DMS153 (cell line): ENCODE results near the gene ZRANB3.
"Not testable (repeated sequence)": the region's sequence is repeated elsewhere in the genome, so short reads cannot be mapped to it uniquely, and the experiment has no call there.

Experiments used
- DNase-seq: peaks from one replicate; lab custom pipeline; 2025; lab: John Stamatoyannopoulos, UW

ZRANB3 gene

DNA sequence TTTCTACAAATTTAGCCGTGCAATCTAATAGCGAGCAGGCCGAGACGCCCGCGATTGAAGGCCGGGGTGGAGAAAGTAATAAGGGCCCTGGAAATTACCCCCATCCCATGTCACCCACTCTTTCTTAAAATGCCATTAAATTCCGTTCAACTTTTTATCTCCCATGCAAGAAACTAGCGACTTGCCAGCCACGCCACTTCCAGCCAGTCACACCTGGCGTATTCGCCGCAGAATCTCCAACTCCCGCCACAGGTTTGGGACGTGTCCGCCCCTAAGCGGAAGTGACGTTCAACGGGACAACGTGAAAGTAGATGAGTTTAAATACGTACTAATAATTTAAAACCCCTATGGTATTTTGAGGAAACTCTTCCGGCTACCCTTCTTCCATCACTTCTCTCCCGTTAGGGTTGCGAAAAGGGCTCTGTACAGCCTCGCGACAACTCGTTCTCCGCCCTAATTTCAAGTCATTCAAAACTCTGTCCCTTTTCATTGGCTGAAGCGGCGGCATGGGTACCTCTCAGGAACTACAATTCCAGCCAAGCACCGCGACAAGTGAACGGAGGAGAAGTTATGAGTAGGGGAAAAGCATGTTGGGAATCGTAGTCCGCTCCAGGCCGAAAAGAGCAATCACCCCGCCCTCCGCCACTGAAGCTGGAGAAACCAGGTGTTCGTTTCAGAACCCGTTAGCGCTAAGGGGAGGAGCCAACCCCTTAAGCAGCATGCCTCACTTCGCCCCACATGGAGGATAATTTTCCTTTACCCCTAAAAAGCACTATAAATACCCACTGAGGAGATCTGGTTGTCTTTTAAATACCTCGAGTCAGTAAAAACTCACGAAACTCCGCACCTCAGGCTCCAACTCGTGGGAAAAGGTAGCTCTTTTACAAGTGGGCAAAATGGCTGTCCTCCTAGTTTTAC, at the start of gene ZRANB3:
Gene ZRANB3 (minus strand): TSS at position 906 of the 918 bp plus-strand sequence.
- DNase-seq: peak; percentile 98

DNA sequence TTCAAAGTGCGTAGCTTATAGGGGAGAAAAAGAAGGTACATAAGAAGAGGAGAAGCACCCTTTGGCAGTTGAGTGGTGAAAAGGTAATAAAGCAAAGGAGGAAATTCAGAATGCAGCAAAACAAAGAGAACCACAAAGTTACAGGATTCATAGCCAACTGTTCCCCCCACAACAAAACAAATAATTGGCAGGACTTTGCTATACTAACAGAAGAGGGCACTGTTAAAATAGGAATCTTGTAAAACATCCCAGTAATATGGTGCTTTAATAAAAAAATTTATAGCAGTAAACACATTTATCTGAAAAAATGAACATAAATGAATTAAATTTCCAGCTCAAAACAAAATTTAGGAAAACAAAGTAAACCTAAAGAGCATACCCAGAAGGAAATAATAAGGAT, 42.6 kb upstream of the ZRANB3 start:
- no peak for DNase-seq

DNA sequence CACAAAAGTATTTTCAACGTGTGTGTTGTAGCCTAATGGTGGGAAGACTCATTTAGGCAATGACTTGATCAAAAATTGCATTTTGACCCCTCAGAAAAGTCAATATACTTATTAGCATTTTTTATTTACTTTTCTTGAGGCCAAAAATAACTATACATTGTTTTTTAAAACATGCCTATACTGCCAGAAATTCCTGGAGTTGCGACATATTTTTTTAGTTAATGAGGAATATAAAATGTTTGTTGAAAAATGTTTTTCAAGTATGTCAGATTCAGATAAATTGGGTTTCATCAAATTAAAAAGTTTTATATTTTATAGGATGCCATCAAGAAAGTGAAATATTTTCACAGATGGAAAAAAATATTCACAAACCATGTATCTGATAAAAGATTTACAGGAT, 39.9 kb upstream of the ZRANB3 start:
- DNase-seq: no peak

DNA sequence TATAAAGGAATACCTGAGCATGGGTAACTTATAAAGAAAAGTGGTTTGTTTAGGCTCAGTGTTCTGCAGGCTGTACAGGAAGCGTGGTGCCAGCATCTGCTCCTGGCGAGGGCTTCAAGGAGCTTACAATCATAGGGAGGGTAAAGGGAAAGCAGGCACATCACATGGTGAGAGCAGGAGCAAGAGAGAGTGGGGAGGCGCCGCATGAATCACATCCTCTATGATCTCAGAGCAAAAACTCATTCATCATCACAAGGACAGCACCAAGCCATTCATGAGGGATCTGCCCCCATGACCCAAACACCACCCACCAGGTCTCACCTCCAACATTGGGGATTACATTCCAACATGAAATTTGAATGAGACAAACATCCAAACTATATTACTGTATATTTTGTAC, 32.8 kb upstream of the ZRANB3 start:
- no peak for DNase-seq

DNA sequence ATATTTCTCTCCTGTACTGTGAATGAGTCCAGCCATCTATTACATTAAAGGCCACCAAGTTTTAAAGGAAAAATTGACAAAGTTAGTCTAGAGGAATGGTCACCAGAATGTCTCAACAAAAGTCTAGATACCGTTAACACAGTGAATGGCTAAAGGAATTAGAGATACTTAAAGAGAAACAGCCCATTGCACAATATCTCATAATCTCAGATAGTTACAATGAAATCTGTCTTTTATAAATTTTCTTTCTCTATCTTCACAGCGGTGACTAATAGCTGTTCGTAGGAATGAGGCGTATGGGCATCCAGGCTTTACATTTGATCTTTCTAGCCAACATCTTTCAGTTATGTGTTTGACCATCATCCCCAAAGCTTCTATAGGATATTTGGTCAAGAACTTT, 30.9 kb upstream of the ZRANB3 start:
- no peak for DNase-seq

DNA sequence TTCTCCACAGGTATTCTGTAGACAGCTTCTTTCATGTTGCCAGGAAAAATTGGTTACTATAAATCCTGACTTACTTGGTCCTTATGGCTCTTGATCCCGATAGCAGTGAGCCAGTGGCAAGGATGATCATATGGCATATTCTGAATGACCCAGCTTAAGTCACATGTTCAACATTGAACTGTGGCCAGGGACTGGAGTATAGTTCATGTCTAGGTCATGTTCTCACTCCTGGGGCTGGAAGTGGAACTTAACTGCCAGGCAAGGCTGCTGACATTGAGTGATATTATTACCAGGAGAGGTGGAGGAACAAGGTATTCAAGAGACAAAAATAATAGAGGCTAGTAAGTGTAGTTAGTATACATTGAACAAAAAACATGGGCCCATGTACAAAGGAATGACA, 26.5 kb upstream of the ZRANB3 start:
- DNase-seq: no peak

DNA sequence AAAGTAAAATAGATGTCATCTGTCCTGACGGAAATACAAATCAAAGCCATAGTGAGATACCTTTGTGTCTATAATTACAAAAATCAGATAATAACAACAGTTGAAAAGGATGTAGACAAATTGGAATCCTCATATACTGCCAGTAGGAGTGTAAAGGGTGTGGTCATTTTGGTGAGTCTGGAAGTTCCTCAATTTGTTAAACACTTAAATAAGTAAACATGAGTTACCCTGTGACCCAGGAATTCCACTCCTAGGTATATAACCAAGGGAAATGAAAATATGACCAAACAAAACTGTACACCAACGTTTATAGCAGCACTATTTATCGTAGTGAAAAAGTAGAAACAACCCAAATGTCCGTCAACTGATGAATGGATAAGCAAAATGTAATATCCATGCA, 24.3 kb upstream of the ZRANB3 start:
- no peak for DNase-seq

DNA sequence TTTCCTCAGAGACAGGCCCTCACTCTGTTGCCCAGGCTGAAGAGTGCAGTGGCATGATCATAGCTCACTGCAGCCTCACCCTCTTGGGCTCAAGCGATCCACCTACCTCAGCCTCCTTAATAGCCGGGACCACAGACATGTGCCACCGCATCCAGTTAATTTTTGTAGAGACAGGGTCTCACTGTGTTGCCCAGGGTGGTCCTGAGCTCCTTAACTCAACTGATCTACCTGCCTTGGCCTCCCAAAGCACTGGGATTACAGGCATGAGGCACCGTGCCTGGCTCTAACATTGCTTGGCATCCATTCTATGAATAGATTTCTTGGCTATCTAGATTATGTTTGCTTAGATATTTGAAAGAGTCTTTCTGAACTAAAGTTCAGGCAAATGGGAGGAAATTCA, 21.9 kb upstream of the ZRANB3 start:
- DNase-seq: no peak

DNA sequence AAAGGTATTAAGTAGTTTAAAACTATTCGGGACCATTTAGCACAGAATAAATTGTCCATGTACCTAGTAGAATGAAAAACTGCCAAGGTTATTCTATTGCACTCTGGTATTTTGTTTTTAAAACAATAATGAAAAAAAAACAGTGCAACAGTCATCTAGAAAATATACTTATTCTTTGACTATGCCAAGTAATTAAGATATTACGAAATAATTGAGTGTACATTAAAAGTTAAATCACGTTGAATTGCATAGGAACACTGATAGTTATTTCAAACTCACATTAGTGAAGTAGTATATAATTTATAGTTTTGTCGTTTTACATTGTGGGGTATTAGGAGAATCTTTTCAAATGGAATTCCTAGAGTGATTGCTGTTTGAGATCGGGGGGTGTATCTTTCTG, 20.3 kb upstream of the ZRANB3 start:
- no peak for DNase-seq

DNA sequence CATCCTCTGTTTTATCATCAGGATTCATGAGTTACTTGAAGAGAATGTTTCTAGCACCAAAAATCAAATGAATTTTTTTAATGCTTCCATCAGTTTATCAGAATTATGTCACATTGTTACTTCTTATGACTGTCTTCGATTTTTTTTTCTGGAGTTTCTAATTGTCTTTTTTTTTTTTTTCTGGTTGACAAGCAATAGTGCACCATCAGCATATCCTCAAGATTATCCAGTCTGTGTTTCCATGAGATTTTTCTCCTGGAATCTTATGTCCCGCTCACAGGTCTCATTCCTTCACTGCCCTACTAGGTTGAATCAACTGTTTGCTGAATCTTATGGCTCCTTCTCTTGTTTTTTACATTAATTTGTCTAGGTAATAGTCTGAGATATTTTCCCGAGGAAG, 16.3 kb upstream of the ZRANB3 start:
- no peak for DNase-seq

DNA sequence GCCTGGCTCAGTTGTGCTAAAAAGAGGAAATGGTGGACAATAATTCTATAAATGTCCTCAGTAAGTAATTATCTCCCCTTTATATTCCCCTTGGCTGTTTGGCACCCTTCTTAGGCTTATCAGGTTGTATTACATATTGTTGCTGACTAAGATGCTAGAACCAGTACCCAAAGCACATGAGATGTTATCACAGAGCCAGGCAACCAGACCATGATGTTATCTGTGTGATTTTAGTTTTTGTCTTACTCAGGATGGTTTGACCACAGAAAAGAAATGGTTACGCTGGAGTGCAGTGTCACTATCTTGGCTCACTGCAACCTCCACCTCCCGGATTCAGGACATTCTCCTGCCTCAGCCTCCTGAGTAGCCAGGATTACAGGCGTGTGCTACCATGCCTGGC, 15.4 kb upstream of the ZRANB3 start:
- DNase-seq: no peak

DNA sequence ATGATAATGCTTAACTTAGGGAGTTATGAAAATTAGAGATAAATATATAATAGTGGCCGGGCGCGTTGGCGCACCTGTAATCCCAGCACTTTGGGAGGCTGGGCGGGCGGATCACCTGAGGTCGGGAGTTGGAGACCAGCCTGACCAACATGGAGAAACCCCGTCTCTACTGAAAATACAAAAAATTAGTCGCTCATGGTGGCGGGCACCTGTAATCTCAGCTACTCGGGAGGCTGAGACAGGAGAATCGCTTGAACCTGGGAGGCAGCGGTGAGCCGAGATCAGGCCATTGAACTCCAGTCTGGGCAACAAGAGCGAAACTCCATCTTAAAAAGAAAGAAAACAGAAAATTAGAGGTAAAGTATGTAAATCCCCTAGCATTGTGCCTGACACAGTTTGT, 2.5 kb upstream of the ZRANB3 start:
- DNase-seq: not testable (repeated sequence)

DNA sequence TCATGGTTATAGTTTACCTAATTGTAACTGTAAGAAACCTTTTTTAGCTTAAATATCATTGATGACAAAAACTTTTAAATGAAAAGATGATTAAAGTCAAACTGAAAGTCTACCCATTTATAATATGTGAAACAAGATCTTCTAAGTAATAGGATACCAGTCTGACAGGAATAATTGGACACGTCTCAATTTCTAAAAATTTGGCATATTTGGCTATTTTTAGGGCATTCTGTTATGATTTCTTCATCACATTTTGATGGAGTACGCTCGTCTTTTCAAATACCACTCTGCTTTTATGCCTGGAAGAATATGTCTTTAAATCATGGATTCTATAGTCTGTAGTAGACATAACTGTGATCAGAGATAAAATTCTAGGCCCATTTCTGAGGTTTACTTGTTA, 1.6 kb upstream of the ZRANB3 start:
- DNase-seq: no peak

DNA sequence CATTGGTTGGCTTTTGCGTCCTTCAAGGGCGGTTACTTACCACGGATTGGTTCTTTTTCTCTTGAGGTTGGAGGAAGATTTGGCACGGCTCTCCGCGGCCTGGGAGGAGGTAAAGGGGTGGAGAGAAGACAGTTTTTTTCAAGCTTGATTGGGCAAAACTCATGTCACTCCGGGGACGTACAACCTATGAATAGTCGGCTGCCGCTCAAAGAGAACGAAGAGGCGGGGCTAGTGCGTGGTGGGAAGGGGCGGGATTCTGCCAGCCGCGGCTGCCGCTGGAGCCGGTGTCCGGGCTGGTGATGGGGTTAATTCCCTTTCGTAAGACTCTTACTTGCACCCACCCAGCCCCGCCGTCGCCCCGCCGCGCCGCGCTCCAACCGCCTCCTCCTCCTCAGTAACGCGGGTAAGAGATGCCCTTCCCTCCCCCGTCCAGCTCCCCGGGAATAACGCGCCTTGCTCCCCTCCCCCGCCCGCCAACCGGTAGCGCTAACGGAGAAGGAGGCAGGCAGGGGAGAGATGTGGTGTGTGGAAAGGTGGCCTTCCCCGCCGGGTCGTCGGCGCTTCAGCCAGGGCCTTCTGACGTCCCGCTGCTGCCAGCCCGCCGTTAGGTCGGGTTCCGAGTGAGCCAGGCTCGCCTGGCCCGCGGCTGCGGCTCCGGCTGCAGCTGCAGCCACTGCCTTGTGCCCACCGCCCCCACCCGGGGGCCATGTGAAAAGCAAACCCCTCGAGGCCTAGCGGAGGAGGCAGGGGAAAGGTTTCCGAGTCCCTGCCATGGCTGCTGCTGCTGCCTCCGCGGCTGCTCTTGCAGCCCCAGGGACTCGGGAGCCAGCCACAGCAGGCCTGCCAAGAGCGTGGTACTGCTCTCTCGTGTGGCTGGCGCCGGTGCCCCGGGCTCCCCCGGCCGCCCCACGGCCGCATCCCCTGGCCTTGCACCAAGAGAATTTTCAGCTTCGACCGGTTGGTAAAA, 496 bp upstream of the ZRANB3 start, which contains the start of gene R3HDM1:
Gene R3HDM1 (plus strand): TSS at position 254 of the 967 bp plus-strand sequence. CDS start 73,362 bp downstream, outside the sequence.
- peak; percentile 100 for DNase-seq

DNA sequence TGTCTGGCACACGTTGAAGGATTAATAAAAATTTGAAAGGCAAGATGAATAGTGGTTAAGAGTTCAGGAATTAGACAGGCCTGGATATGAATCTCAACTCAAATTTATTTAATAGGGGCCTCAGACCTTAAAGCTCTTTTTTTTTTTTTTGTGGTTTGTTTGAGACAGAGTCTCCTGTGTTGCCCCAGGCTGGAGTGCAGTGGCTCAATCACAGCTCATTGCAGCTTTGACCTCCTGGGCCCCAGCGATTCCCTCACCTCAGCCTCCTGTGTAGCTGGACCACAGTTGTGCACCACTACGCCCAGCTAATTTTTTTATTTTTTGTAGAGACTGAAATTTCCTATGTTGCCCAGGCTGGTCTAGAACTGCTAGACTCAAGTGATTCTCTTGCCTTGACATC, 3.0 kb downstream of the ZRANB3 start:
- DNase-seq: no peak

DNA sequence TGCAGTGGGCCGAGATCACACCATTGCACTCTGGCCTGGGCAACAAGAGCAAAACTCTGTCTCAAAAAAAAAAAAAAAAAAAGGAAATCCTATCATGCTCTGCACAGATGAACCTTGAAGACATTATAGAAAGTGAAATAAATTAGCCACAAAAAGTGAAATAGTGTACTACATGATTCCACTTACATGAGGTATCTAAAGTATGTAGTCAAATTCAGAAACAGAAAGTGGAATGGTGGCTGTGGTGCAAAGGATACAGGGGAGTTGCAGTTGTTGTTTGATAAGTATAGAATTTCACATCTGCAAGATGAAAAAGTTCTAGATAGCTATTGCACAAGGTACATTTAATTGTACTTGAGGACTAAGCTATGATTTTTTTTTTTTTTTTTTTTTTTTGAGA, 5.2 kb downstream of the ZRANB3 start:
- no peak for DNase-seq

DNA sequence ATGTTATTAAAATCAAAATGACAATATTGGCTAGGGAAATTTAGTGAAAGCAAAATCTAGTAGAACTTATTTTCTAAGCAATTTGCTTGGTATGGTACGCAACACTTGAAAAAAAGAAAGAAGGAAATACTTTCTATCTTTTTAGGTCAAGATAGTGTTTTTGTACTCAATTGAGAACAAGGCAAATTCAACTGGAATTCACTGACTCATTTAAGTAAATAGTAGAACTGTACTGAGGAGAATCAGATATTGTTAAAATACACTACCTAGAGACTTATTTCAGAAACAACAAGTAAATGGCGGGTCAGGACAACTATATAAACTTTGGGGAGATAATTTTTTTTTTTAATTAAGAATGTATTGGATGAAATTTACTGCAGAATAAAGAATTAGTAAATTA, 18.9 kb downstream of the ZRANB3 start:
- DNase-seq: no peak

DNA sequence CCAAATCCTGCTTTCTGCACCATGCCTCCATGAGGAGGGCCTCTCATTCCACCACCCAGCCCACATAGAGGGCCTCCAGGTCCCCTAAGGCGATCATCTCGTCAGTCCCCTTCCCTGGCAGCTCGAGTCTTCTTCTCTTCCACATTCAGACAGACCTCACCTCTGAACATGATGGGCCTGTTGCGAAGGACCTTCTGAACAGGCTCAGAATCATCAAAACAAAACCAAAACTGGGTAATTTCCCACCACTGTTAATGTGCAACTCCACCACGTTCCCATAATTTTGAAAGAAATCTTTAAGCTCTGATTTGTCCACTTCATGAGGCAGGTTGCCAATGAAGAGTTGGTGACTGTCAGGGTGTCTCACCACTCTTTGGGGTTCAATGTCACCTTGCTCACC, 20.4 kb downstream of the ZRANB3 start:
- DNase-seq: no peak

DNA sequence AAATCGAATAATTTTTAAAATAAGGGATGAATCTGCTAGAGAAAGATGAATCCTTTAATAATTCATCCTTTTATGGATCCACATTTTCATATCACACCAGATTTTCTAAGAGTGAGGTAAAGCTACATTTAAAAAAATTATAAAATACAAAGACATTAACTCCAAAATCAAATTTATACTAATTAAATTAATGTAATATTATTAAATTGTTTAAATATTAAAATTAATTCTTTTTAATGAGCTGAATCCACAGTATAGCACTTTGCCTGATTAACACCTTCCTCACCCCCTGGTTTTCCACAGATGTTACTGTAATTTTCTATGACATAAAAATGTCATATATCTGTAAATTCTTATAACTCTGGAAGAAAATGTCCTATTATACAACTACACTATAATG, 26.2 kb downstream of the ZRANB3 start:
- DNase-seq: no peak

DNA sequence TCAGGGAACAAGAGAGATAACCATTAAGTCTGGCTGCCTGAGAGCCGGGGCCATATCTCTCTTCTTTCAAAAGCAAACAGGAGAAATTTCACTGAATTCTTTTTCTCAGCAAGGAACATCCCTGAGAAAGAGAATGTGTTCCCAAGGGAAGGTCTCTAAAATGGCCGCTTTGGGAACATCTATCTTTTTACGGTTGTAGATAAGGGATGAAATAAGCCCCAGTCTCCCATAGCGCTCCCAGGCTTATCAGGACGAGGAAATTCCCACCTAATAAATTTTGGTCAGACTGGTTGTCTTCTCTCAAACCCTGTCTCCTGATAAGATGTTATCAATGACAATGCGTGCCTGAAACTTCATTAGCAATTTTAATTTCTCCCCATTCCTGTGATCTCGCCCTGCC, 32.4 kb downstream of the ZRANB3 start:
- DNase-seq: not testable (repeated sequence)

DNA sequence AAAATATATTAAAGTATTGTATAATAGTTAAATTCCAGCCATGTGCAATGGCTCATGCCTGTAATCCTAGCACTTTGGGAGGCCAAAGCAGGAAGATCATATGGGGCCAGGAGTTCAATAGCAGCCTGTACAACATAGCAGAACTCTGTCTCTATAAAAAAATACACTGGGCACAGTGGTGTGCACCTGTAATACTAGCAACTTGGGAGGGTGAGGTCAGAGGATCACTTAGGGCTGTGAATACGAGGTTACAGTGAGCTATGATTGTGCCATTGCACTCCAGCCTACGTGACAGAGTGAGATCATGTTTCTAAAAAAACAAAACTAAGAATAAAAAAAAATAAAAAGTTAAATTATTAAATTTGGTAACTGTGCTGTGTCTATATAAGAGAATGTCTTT, 36.1 kb downstream of the ZRANB3 start:
- no peak for DNase-seq

DNA sequence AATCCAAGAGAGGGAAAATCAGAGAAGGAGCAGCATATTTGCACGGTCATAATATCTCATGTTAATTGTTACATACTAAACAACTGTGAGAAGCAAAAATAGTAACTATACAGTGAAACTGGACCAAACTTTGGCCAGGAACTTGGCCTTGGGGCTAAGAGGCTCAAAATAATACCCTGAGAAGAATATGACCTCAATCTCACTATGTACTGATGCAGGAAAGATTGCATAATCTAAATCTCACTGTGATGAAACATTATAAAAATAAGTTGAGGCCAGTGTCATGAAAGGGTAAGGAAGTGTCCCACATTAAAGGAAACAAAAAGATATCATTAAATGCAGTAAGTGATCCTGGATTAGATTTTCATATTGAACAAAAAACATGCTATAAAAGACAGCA, 36.5 kb downstream of the ZRANB3 start:
- no peak for DNase-seq

DNA sequence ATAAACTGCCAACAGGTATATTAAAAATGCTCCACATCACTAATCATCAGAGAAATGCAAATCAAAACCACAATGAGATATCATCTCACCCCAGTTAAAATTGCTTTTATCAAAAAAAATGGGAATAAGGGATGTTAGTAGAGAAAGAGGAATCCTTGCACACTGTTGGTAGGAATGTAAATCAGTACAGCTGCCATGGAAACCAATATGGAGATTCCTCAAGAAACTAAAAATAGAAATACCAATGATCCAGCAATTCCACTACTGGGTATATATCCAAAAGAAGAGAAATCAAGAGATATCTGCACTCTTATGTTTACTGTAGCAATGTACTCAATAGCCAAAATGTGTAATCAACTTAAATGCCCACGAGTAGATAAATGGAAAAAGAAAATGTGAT, 40.6 kb downstream of the ZRANB3 start:
- DNase-seq: no peak
